ENCODE results near the gene CD300C.
A peak's percentile ranks its signal among the peaks of the same experiment; 100 is the strongest.
"Not testable (repeated sequence)": the region's sequence is repeated elsewhere in the genome, so short reads cannot be mapped to it uniquely, and the experiment has no call there.

Gene CD300C

GRCh38 chr17:74525465-74525725, 20.5 kb downstream of the CD300C start:
- Histone ChIP-seq H3K27ac (ENCODE audit: low read depth, low read length) (no peak overlapping the region), H3K9ac (ENCODE audit: low read depth in 1 of 2, low read length in 2 of 2) (no peak overlapping the region), H3K9me3 (ENCODE audit: control insufficient read depth in 1 of 2, low read length in 2 of 2) (no peaks in the 10 kb centered on the region), H3K4me3 (ENCODE audit: low read depth in 1 of 2, low read length in 2 of 2) (no peak overlapping the region), H3K4me1 (ENCODE audit: control insufficient read depth in 1 of 2, insufficient read depth in 2 of 2, low read length in 2 of 2) (no peaks in the 10 kb centered on the region), H3K36me3 (ENCODE audit: control insufficient read depth in 1 of 2, insufficient read depth in 2 of 2, low read length in 2 of 2) (no peaks in the 10 kb centered on the region), H3K27me3 (ENCODE audit: control insufficient read depth in 1 of 2, insufficient read depth in 2 of 2, low read length in 2 of 2) (peaks cover 0 to 2% of the 10 kb centered on the region in 2 donors)

DNA sequence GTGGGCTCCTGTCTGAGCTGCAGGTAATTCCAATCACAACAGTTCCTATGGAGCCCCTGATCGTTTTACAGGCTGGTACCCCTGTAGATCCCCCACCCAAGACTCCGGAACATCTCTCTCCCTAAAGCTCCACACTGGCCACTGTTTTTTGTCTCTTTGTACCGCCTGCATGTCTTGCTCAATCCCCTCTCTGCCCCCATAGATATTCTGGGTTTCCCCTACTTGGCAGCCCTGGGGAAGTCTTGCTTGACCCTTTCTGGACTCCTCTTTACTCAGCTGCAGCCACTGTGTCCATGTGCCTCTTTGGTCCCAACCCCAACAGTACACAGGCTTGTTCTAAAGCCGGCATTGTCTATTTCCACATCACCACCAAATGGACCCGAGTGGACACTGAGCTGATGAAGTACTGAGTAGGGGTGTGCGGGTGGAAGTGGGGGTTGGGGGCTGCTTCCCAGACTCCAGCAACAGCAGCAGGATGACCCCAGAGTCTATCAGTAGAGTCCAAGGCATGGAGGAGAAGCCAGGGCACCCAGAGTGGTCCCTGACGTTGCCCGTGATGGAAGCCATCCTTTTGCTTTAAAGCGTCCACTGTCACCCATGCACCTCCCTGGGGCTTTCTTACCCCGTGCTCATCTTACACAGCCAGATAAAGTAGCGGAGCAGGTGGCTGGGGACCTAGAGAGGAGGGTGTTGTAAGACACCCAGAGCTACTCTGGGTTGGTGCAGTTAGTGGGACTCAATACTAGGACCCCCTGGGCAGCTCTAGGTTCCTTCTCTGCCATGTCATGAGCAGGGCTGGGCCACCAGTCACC, 21.1 kb downstream of the CD300C start:
- Histone ChIP-seq H3K9ac (ENCODE audit: low read depth in 1 of 2, low read length in 2 of 2) (no peak overlapping the region), H3K4me1 (ENCODE audit: control insufficient read depth in 1 of 2, insufficient read depth in 2 of 2, low read length in 2 of 2) (no peaks in the 10 kb centered on the region), H3K27ac (ENCODE audit: low read depth, low read length) (no peak overlapping the region), H3K4me3 (ENCODE audit: low read depth in 1 of 2, low read length in 2 of 2) (no peak overlapping the region), H3K9me3 (ENCODE audit: control insufficient read depth in 1 of 2, low read length in 2 of 2) (no peaks in the 10 kb centered on the region), H3K27me3 (ENCODE audit: control insufficient read depth in 1 of 2, insufficient read depth in 2 of 2, low read length in 2 of 2) (peaks cover 0 to 2% of the 10 kb centered on the region in 2 donors), H3K36me3 (ENCODE audit: control insufficient read depth in 1 of 2, insufficient read depth in 2 of 2, low read length in 2 of 2) (no peaks in the 10 kb centered on the region)

DNA sequence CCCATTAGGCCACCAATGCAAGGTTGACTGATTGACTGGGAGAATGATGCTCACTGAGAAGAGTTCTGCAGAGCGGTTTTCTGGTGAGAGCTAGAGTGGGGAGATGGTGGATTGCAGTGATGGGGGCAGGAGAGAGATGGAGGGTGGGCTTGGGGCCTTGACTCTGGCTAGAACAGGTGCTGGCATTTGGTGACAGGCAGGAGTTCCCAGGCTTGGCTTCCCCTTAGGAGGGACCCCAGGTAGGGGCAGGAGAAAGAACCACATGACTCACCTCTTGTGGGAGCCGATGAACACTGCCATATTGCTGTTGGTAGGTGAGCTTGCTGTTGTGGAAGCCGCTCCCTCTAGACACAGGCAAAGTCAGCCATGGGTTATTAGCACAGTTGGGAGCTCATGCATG, 22.6 kb downstream of the CD300C start:
- no peak overlapping the region for H3K27ac ChIP-seq (ENCODE audit: low read depth, low read length)
- H3K27me3 ChIP-seq (ENCODE audit: control insufficient read depth in 1 of 2, insufficient read depth in 2 of 2, low read length in 2 of 2): peaks cover 0 to 2% of the 10 kb centered on the region in 2 donors
- H3K9me3 ChIP-seq (ENCODE audit: control insufficient read depth in 1 of 2, low read length in 2 of 2): peaks cover 0 to 5% of the 10 kb centered on the region in 2 donors
- H3K36me3 ChIP-seq (ENCODE audit: control insufficient read depth in 1 of 2, insufficient read depth in 2 of 2, low read length in 2 of 2): no peaks in the 10 kb centered on the region
- H3K4me1 ChIP-seq (ENCODE audit: control insufficient read depth in 1 of 2, insufficient read depth in 2 of 2, low read length in 2 of 2): no peaks in the 10 kb centered on the region
- H3K9ac ChIP-seq (ENCODE audit: low read depth in 1 of 2, low read length in 2 of 2): no peak overlapping the region
- H3K4me3 ChIP-seq (ENCODE audit: low read depth in 1 of 2, low read length in 2 of 2): no peak overlapping the region

- no peaks in the 10 kb centered on the region for H3K4me1 ChIP-seq (ENCODE audit: control insufficient read depth in 1 of 2, insufficient read depth in 2 of 2, low read length in 2 of 2)
- H3K36me3 ChIP-seq (ENCODE audit: control insufficient read depth in 1 of 2, insufficient read depth in 2 of 2, low read length in 2 of 2): no peaks in the 10 kb centered on the region
- peaks cover 0 to 5% of the 10 kb centered on the region in 2 donors for H3K9me3 ChIP-seq (ENCODE audit: control insufficient read depth in 1 of 2, low read length in 2 of 2)
- no peak overlapping the region for H3K27ac ChIP-seq (ENCODE audit: low read depth, low read length)
- H3K9ac ChIP-seq (ENCODE audit: low read depth in 1 of 2, low read length in 2 of 2): no peak overlapping the region
- H3K4me3 ChIP-seq (ENCODE audit: low read depth in 1 of 2, low read length in 2 of 2): no peak overlapping the region
- H3K27me3 ChIP-seq (ENCODE audit: control insufficient read depth in 1 of 2, insufficient read depth in 2 of 2, low read length in 2 of 2): peaks cover 0 to 2% of the 10 kb centered on the region in 2 donors
These were observed 23.4 kb downstream of the CD300C start for GRCh38 chr17:74522381-74523105.

GRCh38 chr17:74521701-74522201, 24.2 kb downstream of the CD300C start:
- peaks cover 0 to 2% of the 10 kb centered on the region in 2 donors for H3K27me3 ChIP-seq (ENCODE audit: control insufficient read depth in 1 of 2, insufficient read depth in 2 of 2, low read length in 2 of 2)
- H3K9ac ChIP-seq (ENCODE audit: low read depth in 1 of 2, low read length in 2 of 2): no peak overlapping the region
- peaks cover 0 to 5% of the 10 kb centered on the region in 2 donors for H3K9me3 ChIP-seq (ENCODE audit: control insufficient read depth in 1 of 2, low read length in 2 of 2)
- no peaks in the 10 kb centered on the region for H3K4me1 ChIP-seq (ENCODE audit: control insufficient read depth in 1 of 2, insufficient read depth in 2 of 2, low read length in 2 of 2)
- H3K27ac ChIP-seq (ENCODE audit: low read depth, low read length): peak overlapping the region; percentile 62
- no peak overlapping the region for H3K4me3 ChIP-seq (ENCODE audit: low read depth in 1 of 2, low read length in 2 of 2)
- H3K36me3 ChIP-seq (ENCODE audit: control insufficient read depth in 1 of 2, insufficient read depth in 2 of 2, low read length in 2 of 2): no peaks in the 10 kb centered on the region

- no peaks in the 10 kb centered on the region for H3K4me1 ChIP-seq (ENCODE audit: control insufficient read depth in 1 of 2, insufficient read depth in 2 of 2, low read length in 2 of 2)
- peaks cover 0 to 2% of the 10 kb centered on the region in 2 donors for H3K27me3 ChIP-seq (ENCODE audit: control insufficient read depth in 1 of 2, insufficient read depth in 2 of 2, low read length in 2 of 2)
- no peak overlapping the region for H3K4me3 ChIP-seq (ENCODE audit: low read depth in 1 of 2, low read length in 2 of 2)
- peaks cover 0 to 5% of the 10 kb centered on the region in 2 donors for H3K9me3 ChIP-seq (ENCODE audit: control insufficient read depth in 1 of 2, low read length in 2 of 2)
- H3K9ac ChIP-seq (ENCODE audit: low read depth in 1 of 2, low read length in 2 of 2): no peak overlapping the region
- no peaks in the 10 kb centered on the region for H3K36me3 ChIP-seq (ENCODE audit: control insufficient read depth in 1 of 2, insufficient read depth in 2 of 2, low read length in 2 of 2)
- H3K27ac ChIP-seq (ENCODE audit: low read depth, low read length): peak overlapping the region; percentile 62
These were observed 25.0 kb downstream of the CD300C start for GRCh38 chr17:74520790-74521480.

- Histone ChIP-seq H3K27me3 (ENCODE audit: control insufficient read depth in 1 of 2, insufficient read depth in 2 of 2, low read length in 2 of 2) (peaks cover 0 to 2% of the 10 kb centered on the region in 2 donors), H3K27ac (ENCODE audit: low read depth, low read length) (no peak overlapping the region), H3K4me1 (ENCODE audit: control insufficient read depth in 1 of 2, insufficient read depth in 2 of 2, low read length in 2 of 2) (no peaks in the 10 kb centered on the region), H3K9ac (ENCODE audit: low read depth in 1 of 2, low read length in 2 of 2) (no peak overlapping the region), H3K9me3 (ENCODE audit: control insufficient read depth in 1 of 2, low read length in 2 of 2) (peaks cover 0 to 5% of the 10 kb centered on the region in 2 donors), H3K4me3 (ENCODE audit: low read depth in 1 of 2, low read length in 2 of 2) (no peak overlapping the region), H3K36me3 (ENCODE audit: control insufficient read depth in 1 of 2, insufficient read depth in 2 of 2, low read length in 2 of 2) (no peaks in the 10 kb centered on the region)
These were observed 25.9 kb downstream of the CD300C start for GRCh38 chr17:74520016-74520434.

- H3K4me1 ChIP-seq (ENCODE audit: control insufficient read depth in 1 of 2, insufficient read depth in 2 of 2, low read length in 2 of 2); H3K9ac ChIP-seq (ENCODE audit: low read depth in 1 of 2, low read length in 2 of 2); H3K36me3 ChIP-seq (ENCODE audit: control insufficient read depth in 1 of 2, insufficient read depth in 2 of 2, low read length in 2 of 2); H3K27ac ChIP-seq (ENCODE audit: low read depth, low read length); H3K4me3 ChIP-seq (ENCODE audit: low read depth in 1 of 2, low read length in 2 of 2); H3K27me3 ChIP-seq (ENCODE audit: control insufficient read depth in 1 of 2, insufficient read depth in 2 of 2, low read length in 2 of 2): not testable (repeated sequence)
- H3K9me3 ChIP-seq (ENCODE audit: control insufficient read depth in 1 of 2, low read length in 2 of 2): peaks cover 10 to 16% of the 10 kb centered on the region in 2 donors
These were observed 27.4 kb downstream of the CD300C start for GRCh38 chr17:74518413-74518981.

- Histone ChIP-seq H3K9me3 (ENCODE audit: control insufficient read depth in 1 of 2, low read length in 2 of 2) (peaks cover 10 to 16% of the 10 kb centered on the region in 2 donors), H3K4me3 (ENCODE audit: low read depth in 1 of 2, low read length in 2 of 2) (no peak overlapping the region), H3K27me3 (ENCODE audit: control insufficient read depth in 1 of 2, insufficient read depth in 2 of 2, low read length in 2 of 2) (no peaks in the 10 kb centered on the region), H3K36me3 (ENCODE audit: control insufficient read depth in 1 of 2, insufficient read depth in 2 of 2, low read length in 2 of 2) (no peaks in the 10 kb centered on the region), H3K27ac (ENCODE audit: low read depth, low read length) (no peak overlapping the region), H3K9ac (ENCODE audit: low read depth in 1 of 2, low read length in 2 of 2) (no peak overlapping the region), H3K4me1 (ENCODE audit: control insufficient read depth in 1 of 2, insufficient read depth in 2 of 2, low read length in 2 of 2) (no peaks in the 10 kb centered on the region)
These were observed 29.2 kb downstream of the CD300C start for GRCh38 chr17:74516561-74517328.
